CD4-positive, alpha-beta T cell treated with Interferon gamma for 1 hour (primary cell): ENCODE data around the gene CNNM1.

Experiments
- DNase-seq: peaks from one replicate; pipeline ENCODE4 v3.0.0-alpha.2; 2020

The CNNM1 gene

GRCh38 chr10:99422529-99423096, 93.5 kb downstream of the CNNM1 start:
- DNase-seq: no peak

- DNase-seq: no peak
These were observed 95.5 kb downstream of the CNNM1 start for GRCh38 chr10:99424656-99425055.

GRCh38 chr10:99425204-99425603, 96.0 kb downstream of the CNNM1 start:
- DNase-seq: no peak

GRCh38 chr10:99426689-99427088, 97.5 kb downstream of the CNNM1 start:
- DNase-seq: no peak

- no peak for DNase-seq
These were observed 98.5 kb downstream of the CNNM1 start for GRCh38 chr10:99427566-99428190.

GRCh38 chr10:99429517-99430095, 100.5 kb downstream of the CNNM1 start:
- no peak for DNase-seq

GRCh38 chr10:99430116-99430450, 100.9 kb downstream of the CNNM1 start:
- DNase-seq: no peak

- peak; percentile 95 for DNase-seq
These were observed 101.5 kb downstream of the CNNM1 start, which contains the start of gene GOT1 for GRCh38 chr10:99430451-99431189. Gene GOT1, minus strand, starts transcription at chr10:99430624. Its CDS starts 59 bp downstream, at chr10:99430565.

GRCh38 chr10:99431190-99431760, 102.1 kb downstream of the CNNM1 start:
- DNase-seq: peak; percentile 23

GRCh38 chr10:99432047-99432446, 102.9 kb downstream of the CNNM1 start:
- no peak for DNase-seq

- DNase-seq: no peak
These were observed 103.7 kb downstream of the CNNM1 start for GRCh38 chr10:99432881-99433280.

- no peak for DNase-seq
These were observed 104.3 kb downstream of the CNNM1 start for GRCh38 chr10:99433378-99434020.

GRCh38 chr10:99435986-99436638, 107.0 kb downstream of the CNNM1 start:
- no peak for DNase-seq

GRCh38 chr10:99438890-99439289, 109.7 kb downstream of the CNNM1 start:
- no peak for DNase-seq

GRCh38 chr10:99442394-99442793, 113.2 kb downstream of the CNNM1 start:
- DNase-seq: no peak

- no peak for DNase-seq
These were observed 114.3 kb downstream of the CNNM1 start for GRCh38 chr10:99443500-99443899.
